NCI-H524 (cell line): ENCODE data around the gene TM9SF1.

ENCODE experiments used
- DNase-seq, 2 experiments: peaks; one replicate each; lab custom pipeline; 2025; lab: John Stamatoyannopoulos, UW

Gene TM9SF1

GRCh38 chr14:24179294-24179960, 15.8 kb downstream of the TM9SF1 start:
- peak in 1 of 2 experiments; percentile 74 for DNase-seq

- peak in 1 of 2 experiments; percentile 65 for DNase-seq
Observed at GRCh38 chr14:24178399-24179178, 16.7 kb downstream of the TM9SF1 start.

- no peak for DNase-seq
Observed at GRCh38 chr14:24177891-24178290, 17.4 kb downstream of the TM9SF1 start.

GRCh38 chr14:24177041-24177825, 18.0 kb downstream of the TM9SF1 start:
- no peak for DNase-seq

- no peak for DNase-seq
Observed at GRCh38 chr14:24176599-24176998, 18.6 kb downstream of the TM9SF1 start.

- peak in 1 of 2 experiments; percentile 41 for DNase-seq
Observed at GRCh38 chr14:24172871-24173281, 22.4 kb downstream of the TM9SF1 start.

GRCh38 chr14:24172261-24172860, 22.9 kb downstream of the TM9SF1 start:
- peak; percentile 70 to 85 for DNase-seq

- peak; percentile 100 for DNase-seq
Observed at GRCh38 chr14:24171422-24172260, 23.6 kb downstream of the TM9SF1 start, which contains the start of gene REC8. REC8 (plus strand) TSS chr14:24172080; CDS start chr14:24172553, 473 bp downstream.

GRCh38 chr14:24167469-24168114, 27.6 kb downstream of the TM9SF1 start:
- DNase-seq: no peak

- DNase-seq: no peak
Observed at GRCh38 chr14:24165785-24166184, 29.5 kb downstream of the TM9SF1 start.

GRCh38 chr14:24164518-24164991, 30.7 kb downstream of the TM9SF1 start:
- DNase-seq: no peak

- DNase-seq: no peak
Observed at GRCh38 chr14:24162093-24162492, 33.1 kb downstream of the TM9SF1 start.

- peak; percentile 96 to 99 for DNase-seq
Observed at GRCh38 chr14:24160850-24161804, 34.1 kb downstream of the TM9SF1 start, which contains the start of gene IRF9. IRF9 (plus strand) TSS chr14:24161265; CDS start chr14:24162145, 880 bp downstream.

- no peak for DNase-seq
Observed at GRCh38 chr14:24160499-24160849, 34.8 kb downstream of the TM9SF1 start.

GRCh38 chr14:24159777-24160498, 35.3 kb downstream of the TM9SF1 start:
- no peak for DNase-seq

- DNase-seq: no peak
Observed at GRCh38 chr14:24157331-24157730, 37.9 kb downstream of the TM9SF1 start.

- DNase-seq: no peak
Observed at GRCh38 chr14:24156840-24157239, 38.4 kb downstream of the TM9SF1 start.

- DNase-seq: peak; percentile 48 to 79
Observed at GRCh38 chr14:24155100-24155499, 40.1 kb downstream of the TM9SF1 start.
